Osteoblast (primary cell): ENCODE data around the gene CRISP1. TPM values are rescaled to one million over a fixed set of nuclear protein-coding genes. Genes with fewer than 3 reads are reported as not detected.

Source experiments
- DNase-seq: peaks from one replicate; pipeline ENCODE4 v3.0.0; 2011; ENCODE audit warnings: low spot score, mixed read lengths; ENCODE audit not compliant: insufficient read length; ENCODE audit errors: missing footprints
- H2AFZ ChIP-seq: 2 replicates; pipeline ENCODE4 v1.6.0; 2011; ENCODE audit warnings: mild to moderate bottlenecking, low read length
- H3K27ac ChIP-seq: 2 replicates; pipeline ENCODE4 v1.5.1; 2011; ENCODE audit warnings: mild to moderate bottlenecking, low read depth, low read length, moderate library complexity
- H3K27me3 ChIP-seq: 2 replicates; pipeline ENCODE4 v1.6.0; 2012; ENCODE audit warnings: mild to moderate bottlenecking, control low read depth, inconsistent platforms, low read length, moderate library complexity; ENCODE audit not compliant: insufficient read depth
- H3K36me3 ChIP-seq: 2 replicates; pipeline ENCODE4 v1.5.1; 2011; ENCODE audit warnings: mild to moderate bottlenecking, low read length, control low read depth, moderate library complexity; ENCODE audit not compliant: insufficient read depth
- H3K4me1 ChIP-seq: 2 replicates; pipeline ENCODE4 v1.5.1; 2011; ENCODE audit warnings: mild to moderate bottlenecking, low read length, control low read depth, moderate library complexity; ENCODE audit not compliant: insufficient read depth
- H3K4me2 ChIP-seq: 2 replicates; pipeline ENCODE4 v1.6.0; 2011; ENCODE audit warnings: mild to moderate bottlenecking, low read length; ENCODE audit not compliant: insufficient read depth
- H3K4me3 ChIP-seq: fragments of 200-600 bp; sonication (generic); 3 replicates; pipeline ENCODE4 v1.5.1; 2012; ENCODE audit warnings: mild to moderate bottlenecking, low read length, inconsistent platforms; ENCODE audit not compliant: insufficient read depth
- H3K79me2 ChIP-seq: 2 replicates; pipeline ENCODE4 v1.6.0; 2012; ENCODE audit warnings: mild to moderate bottlenecking, low read length, control low read depth, inconsistent platforms; ENCODE audit not compliant: insufficient read depth
- H3K9me3 ChIP-seq: 2 replicates; pipeline ENCODE4 v1.5.1; 2011; ENCODE audit warnings: low read depth, low read length, control low read depth
- H4K20me1 ChIP-seq: 2 replicates; pipeline ENCODE4 v1.6.0; 2012; ENCODE audit warnings: mild to moderate bottlenecking, low read length, control low read depth; ENCODE audit not compliant: insufficient read depth
- CTCF ChIP-seq: IDR thresholded peaks from 2 replicates; pipeline ENCODE4 v1.5.1; 2011; ENCODE audit warnings: mild to moderate bottlenecking, low read depth, low read length, moderate library complexity; ENCODE audit errors: extremely low read depth
- total RNA-seq: library from RNA; depleted of rRNA; stranded (reverse); fragments of >200 nt; gene quantifications from 2 replicates; pipeline ENCODE4 v1.2.3, GENCODE V29; 2012

CRISP1 gene
- total RNA-seq, 1 donor, result not detected

- TF ChIP-seq CTCF, result no peak
- H3K27ac ChIP-seq, result no peak overlapping the region
- H3K9me3 ChIP-seq, result peaks cover 4% of the 10 kb centered on the region
- H3K4me1 ChIP-seq, result no peaks in the 10 kb centered on the region
- H4K20me1 ChIP-seq, result no peaks in the 10 kb centered on the region
- H3K4me3 ChIP-seq, result no peak overlapping the region
- H2AFZ ChIP-seq, result no peak overlapping the region
- no peak overlapping the region for H3K4me2 ChIP-seq
- no peaks in the 10 kb centered on the region for H3K79me2 ChIP-seq
- H3K27me3 ChIP-seq, result no peaks in the 10 kb centered on the region
- no peaks in the 10 kb centered on the region for H3K36me3 ChIP-seq
- peak; percentile 11 for DNase-seq
Measured at GRCh38 chr6:49890988-49891387, 24.7 kb upstream of the CRISP1 start.

GRCh38 chr6:49888742-49889431 is 22.6 kb upstream of the CRISP1 start:
- TF ChIP-seq CTCF, result no peak
- no peaks in the 10 kb centered on the region for H4K20me1 ChIP-seq
- H2AFZ ChIP-seq, result no peak overlapping the region
- DNase-seq, result no peak
- H3K4me2 ChIP-seq, result no peak overlapping the region
- H3K4me3 ChIP-seq, result no peak overlapping the region
- no peak overlapping the region for H3K27ac ChIP-seq
- H3K27me3 ChIP-seq, result no peaks in the 10 kb centered on the region
- no peaks in the 10 kb centered on the region for H3K4me1 ChIP-seq
- no peaks in the 10 kb centered on the region for H3K36me3 ChIP-seq
- H3K79me2 ChIP-seq, result no peaks in the 10 kb centered on the region
- peaks cover 5% of the 10 kb centered on the region for H3K9me3 ChIP-seq

GRCh38 chr6:49868951-49869529 is 2.7 kb upstream of the CRISP1 start:
- DNase-seq, result no peak
- no peaks in the 10 kb centered on the region for H3K27me3 ChIP-seq
- no peaks in the 10 kb centered on the region for H3K9me3 ChIP-seq
- H3K4me3 ChIP-seq, result no peak overlapping the region
- no peak overlapping the region for H2AFZ ChIP-seq
- no peaks in the 10 kb centered on the region for H3K4me1 ChIP-seq
- H3K79me2 ChIP-seq, result no peaks in the 10 kb centered on the region
- no peak for TF ChIP-seq CTCF
- no peak overlapping the region for H3K4me2 ChIP-seq
- no peak overlapping the region for H3K27ac ChIP-seq
- no peaks in the 10 kb centered on the region for H3K36me3 ChIP-seq
- H4K20me1 ChIP-seq, result no peaks in the 10 kb centered on the region

- no peaks in the 10 kb centered on the region for H3K79me2 ChIP-seq
- no peaks in the 10 kb centered on the region for H3K36me3 ChIP-seq
- no peaks in the 10 kb centered on the region for H3K27me3 ChIP-seq
- H3K9me3 ChIP-seq, result peaks cover 2% of the 10 kb centered on the region
- TF ChIP-seq CTCF, result no peak
- no peaks in the 10 kb centered on the region for H3K4me1 ChIP-seq
- H3K4me3 ChIP-seq, result no peak overlapping the region
- no peak overlapping the region for H3K4me2 ChIP-seq
- H2AFZ ChIP-seq, result no peak overlapping the region
- H3K27ac ChIP-seq, result no peak overlapping the region
- H4K20me1 ChIP-seq, result no peaks in the 10 kb centered on the region
- DNase-seq, result no peak
Measured at GRCh38 chr6:49856282-49856681, 10.1 kb downstream of the CRISP1 start.
